ENCODE measurements around the gene PTPRG. TPM values are rescaled to one million over a fixed set of nuclear protein-coding genes. Genes with fewer than 3 reads are reported as not detected.
A peak's percentile ranks its signal among the peaks of the same experiment; 100 is the strongest.

Gene PTPRG
- polyA plus RNA-seq, 3 donors, result not detected

- Histone ChIP-seq H3K36me3 (replicated peaks in 1 of 2; ENCODE audit: control insufficient read depth in 1 of 2, insufficient read depth in 2 of 2, low read length in 2 of 2) (no peaks in the 10 kb centered on the region), H3K79me2 (ENCODE audit: insufficient read depth, low read length) (no peaks in the 10 kb centered on the region), H3K27ac (ENCODE audit: low read depth in 1 of 2, low read length in 2 of 2) (no peak overlapping the region), H3K4me1 (ENCODE audit: control insufficient read depth in 1 of 2, insufficient read depth in 2 of 2, low read length in 2 of 2) (no peaks in the 10 kb centered on the region), H3K27me3 (ENCODE audit: control insufficient read depth in 2 of 2, insufficient read depth in 2 of 2, low read length in 2 of 2) (no peaks in the 10 kb centered on the region), H3K4me3 (replicated peaks in 1 of 3; ENCODE audit: low read depth in 2 of 3, low read length in 3 of 3) (no peak overlapping the region), H4K20me1 (ENCODE audit: insufficient read depth, low read length) (no peaks in the 10 kb centered on the region), H3K4me2 (replicated peaks; ENCODE audit: extremely low read depth, low read length, poor library complexity, severe bottlenecking) (no peak overlapping the region), H2AFZ (ENCODE audit: insufficient read depth, low read depth, low read length, poor library complexity, severe bottlenecking) (no peak overlapping the region), H3K9me3 (replicated peaks in 1 of 2; ENCODE audit: control insufficient read depth in 1 of 2, insufficient read depth in 1 of 2, low read length in 2 of 2) (no peaks in the 10 kb centered on the region), H3K9ac (ENCODE audit: insufficient read depth, low read length, poor library complexity, severe bottlenecking) (no peak overlapping the region)
- no peak for DNase-seq
- Mint-ChIP-seq H3K4me3 (no peak overlapping the region), H3K27ac (no peak overlapping the region), H3K36me3 (no peaks in the 10 kb centered on the region), H3K27me3 (ENCODE audit: low read depth in 3 of 3) (peaks cover 0 to 2% (median 0%) of the 10 kb centered on the region in 3 donors), H3K4me1 (no peaks in the 10 kb centered on the region), H3K9me3 (peaks cover 0 to 2% (median 0%) of the 10 kb centered on the region in 7 donors)
- TF ChIP-seq CTCF (IDR thresholded peaks at IDR 0.05), result no peak
- intact Hi-C loops (cut with micrococcal nuclease), result no loop called here
- WGBS (ENCODE audit: insufficient coverage), result 100% methylated on average over 1 of the region's 3 CpGs
These were observed 374.4 kb downstream of the PTPRG start for GRCh38 chr3:61935814-61936213.

- Histone ChIP-seq H3K4me2 (replicated peaks; ENCODE audit: extremely low read depth, low read length, poor library complexity, severe bottlenecking) (no peak overlapping the region), H3K4me3 (replicated peaks in 1 of 3; ENCODE audit: low read depth in 2 of 3, low read length in 3 of 3) (no peak overlapping the region), H3K79me2 (ENCODE audit: insufficient read depth, low read length) (no peaks in the 10 kb centered on the region), H3K9me3 (replicated peaks in 1 of 2; ENCODE audit: control insufficient read depth in 1 of 2, insufficient read depth in 1 of 2, low read length in 2 of 2) (peaks cover 0 to 4% of the 10 kb centered on the region in 2 donors), H4K20me1 (ENCODE audit: insufficient read depth, low read length) (no peaks in the 10 kb centered on the region), H3K9ac (ENCODE audit: insufficient read depth, low read length, poor library complexity, severe bottlenecking) (no peak overlapping the region), H3K36me3 (replicated peaks in 1 of 2; ENCODE audit: control insufficient read depth in 1 of 2, insufficient read depth in 2 of 2, low read length in 2 of 2) (no peaks in the 10 kb centered on the region), H3K27ac (ENCODE audit: low read depth in 1 of 2, low read length in 2 of 2) (no peak overlapping the region), H3K4me1 (ENCODE audit: control insufficient read depth in 1 of 2, insufficient read depth in 2 of 2, low read length in 2 of 2) (no peaks in the 10 kb centered on the region), H3K27me3 (ENCODE audit: control insufficient read depth in 2 of 2, insufficient read depth in 2 of 2, low read length in 2 of 2) (no peaks in the 10 kb centered on the region), H2AFZ (ENCODE audit: insufficient read depth, low read depth, low read length, poor library complexity, severe bottlenecking) (no peak overlapping the region)
- Mint-ChIP-seq H3K36me3 (no peaks in the 10 kb centered on the region), H3K4me1 (no peaks in the 10 kb centered on the region), H3K4me3 (no peak overlapping the region), H3K9me3 (peaks cover 0 to 4% (median 2%) of the 10 kb centered on the region in 7 donors), H3K27me3 (ENCODE audit: low read depth in 3 of 3) (peaks cover 0 to 2% (median 0%) of the 10 kb centered on the region in 3 donors), H3K27ac (peak overlapping the region in 2 of 7 donors; percentile 7 to 30)
- WGBS (ENCODE audit: insufficient coverage), result no CpG with 5 or more reads among the region's 6 CpGs
- no peak for DNase-seq
- TF ChIP-seq CTCF (IDR thresholded peaks at IDR 0.05), result peak; percentile 52
- intact Hi-C loops (cut with micrococcal nuclease), result no loop called here
These were observed 375.1 kb downstream of the PTPRG start for GRCh38 chr3:61936344-61936937.
